Right kidney (tissue), 1 donor: Measurements from ENCODE around the gene PKD1L1.

Experiments used
- DNase-seq: peaks from one replicate; pipeline ENCODE4 v3.0.0-alpha.2; 2016

PKD1L1 gene

DNA sequence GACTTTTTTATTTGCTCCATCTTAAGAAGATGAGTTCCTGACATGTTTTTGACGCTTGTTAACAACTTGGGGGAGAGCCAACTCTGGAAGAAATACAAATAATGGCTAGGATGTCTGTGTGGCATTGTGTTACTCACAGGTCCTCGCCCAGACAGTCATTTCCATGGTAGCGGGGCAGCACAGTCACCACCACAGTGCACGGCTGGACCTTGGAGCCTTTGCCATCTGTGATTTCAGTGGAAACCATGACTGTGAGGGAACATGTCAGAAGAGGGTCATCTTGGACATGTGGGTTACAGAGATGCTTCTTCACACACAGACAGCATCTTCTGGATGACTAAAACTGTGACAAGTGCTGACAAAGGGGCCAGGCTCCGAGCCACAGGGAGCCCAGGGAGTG lies 74.5 kb downstream of the PKD1L1 start:
- DNase-seq, result no peak

DNA sequence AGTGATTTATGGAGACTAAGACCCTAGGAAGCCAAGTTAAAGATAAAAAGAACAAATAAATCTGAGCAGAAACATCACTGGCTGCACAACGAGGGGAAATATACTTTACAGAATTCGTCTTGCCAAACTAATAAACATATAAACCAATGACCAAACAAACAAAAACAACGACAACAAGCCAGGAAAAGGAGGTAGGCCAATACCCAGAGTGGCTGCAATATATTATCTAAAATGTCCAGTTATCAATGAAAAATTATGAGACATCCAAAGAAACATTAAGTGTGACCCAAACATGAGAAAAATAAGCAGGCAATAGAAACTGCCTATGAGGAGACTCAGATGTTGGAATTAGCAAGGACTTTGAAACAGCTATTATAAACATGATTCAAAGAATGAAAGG lies 81.0 kb downstream of the PKD1L1 start:
- DNase-seq, result no peak

DNA sequence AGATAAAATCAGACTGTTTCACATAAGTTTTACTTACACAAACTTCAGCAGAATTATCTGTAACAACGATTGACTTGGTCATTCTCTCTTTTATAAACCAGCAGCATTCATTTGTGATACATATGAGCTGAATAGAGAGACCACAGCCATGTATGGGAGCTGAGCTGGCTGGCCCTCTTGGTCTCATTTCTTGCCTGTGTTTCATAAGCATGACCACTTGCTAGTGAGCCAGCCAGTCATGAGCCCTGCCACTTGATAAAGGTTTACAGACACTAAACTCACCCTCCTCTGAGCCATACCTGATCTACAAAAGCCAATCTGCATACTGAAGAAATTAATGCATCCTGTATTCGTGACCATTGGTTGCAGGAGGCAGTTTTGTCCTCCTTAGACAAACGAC lies 82.1 kb downstream of the PKD1L1 start:
- DNase-seq, result no peak

DNA sequence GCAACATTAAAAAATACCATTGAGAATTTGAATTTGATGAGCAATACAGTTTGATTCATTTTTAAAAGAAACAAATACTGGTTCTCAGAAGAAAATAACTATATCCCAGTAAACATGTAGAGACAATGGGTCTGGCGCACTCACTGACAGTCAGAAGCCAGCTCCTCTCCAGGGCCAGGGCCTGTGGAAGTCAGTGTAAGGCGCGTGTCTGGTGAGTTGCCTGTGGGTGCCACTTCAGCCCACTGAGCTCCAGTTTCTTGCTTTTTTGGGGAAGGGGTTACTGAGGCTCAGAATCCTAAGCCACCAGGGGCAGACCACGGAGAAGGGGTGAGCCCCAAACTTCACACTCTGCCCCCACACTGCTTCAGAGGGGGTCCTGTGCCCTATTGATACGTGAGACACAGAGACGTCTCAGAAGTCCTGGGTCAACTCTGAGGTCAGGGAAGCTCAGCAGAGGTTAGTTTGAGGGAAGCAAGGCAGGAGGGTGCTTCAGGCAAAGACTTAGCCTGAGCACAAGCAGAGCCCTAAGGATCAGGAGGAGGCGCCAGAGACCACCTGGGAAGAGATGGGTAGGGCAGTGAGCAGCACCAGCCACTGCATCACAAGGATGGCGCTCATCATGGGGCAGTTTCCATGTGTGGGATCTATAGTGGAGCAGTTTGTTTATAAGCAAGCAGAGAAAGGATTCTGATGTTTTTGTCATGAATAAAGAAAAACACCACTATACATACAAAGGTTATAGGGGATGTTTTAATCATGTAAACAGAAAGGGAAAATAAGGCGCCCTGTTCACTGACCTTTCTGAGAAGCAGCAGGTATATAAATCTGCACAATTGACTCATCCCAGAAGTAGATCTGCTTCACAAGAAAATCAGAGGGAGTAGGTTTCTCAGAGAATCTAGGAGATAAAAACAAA lies 95.7 kb downstream of the PKD1L1 start:
- no peak for DNase-seq

DNA sequence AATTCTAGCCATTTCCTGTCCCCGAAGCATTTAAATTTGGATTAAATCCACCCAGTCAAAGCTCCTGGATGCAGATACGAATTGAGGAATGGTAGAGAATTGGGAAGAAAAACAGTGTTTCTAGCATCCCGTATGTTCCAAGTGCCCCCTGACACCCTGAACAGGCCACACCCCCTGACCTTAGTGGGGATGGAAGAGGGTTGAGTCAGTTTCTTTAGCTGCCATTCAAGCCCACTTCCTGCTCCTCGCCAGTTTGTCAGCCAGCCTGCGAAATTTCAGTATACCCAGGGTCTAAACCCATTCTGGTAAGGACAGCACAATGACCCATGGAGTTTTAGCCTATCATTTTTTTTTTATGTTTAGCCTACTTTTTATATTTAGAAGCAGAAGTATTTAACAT lies 101.1 kb downstream of the PKD1L1 start:
- no peak for DNase-seq

DNA sequence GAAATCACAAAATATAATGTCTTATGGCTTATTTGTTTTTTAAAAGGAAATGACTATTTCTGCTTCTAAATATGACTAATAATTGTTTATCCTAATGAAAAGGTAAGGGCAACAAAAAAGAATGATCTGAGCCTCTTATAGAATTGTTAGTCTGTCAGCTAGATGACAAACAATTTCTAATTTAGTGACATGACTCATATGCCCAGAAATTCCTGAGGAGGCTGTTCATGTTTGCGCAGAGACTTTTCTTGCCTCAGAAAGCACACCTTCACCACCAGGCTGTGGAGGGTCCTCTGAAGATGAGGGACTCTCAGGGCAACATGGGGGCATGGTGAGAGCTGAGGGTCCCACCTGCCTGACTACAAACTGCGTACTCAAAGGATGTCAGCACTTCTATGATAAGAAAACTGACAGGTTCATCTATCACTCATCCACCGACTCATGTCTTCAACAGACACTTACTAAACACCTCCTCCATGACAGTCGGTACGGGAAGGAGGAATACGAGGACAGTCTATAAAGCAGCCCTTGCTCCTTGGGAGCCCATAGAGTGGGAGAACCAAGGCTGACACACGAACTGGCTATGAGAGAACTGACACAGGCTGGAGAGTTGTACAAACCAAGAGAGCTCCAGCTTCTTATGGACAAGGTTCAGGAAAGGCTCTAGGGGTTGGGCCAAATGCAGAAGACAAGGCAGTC lies 102.0 kb downstream of the PKD1L1 start:
- DNase-seq, result no peak

DNA sequence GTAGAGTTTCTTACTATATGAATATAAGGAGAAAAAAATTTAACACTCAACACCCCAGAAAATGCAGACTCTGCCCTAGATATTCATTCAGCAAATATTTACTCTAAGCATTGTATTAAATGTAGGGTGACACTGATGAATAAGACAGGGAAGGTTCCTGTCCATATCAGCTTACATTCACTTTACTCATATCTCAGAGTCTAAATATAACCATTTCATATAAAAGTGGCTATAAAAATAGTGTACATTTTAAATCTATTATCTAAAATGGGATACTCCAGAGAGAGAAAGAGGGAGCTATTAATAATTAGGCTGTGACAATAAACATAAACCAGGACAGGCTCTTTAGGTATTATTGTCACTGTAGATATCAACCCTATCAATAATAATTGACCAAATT lies 104.0 kb downstream of the PKD1L1 start:
- DNase-seq, result no peak

DNA sequence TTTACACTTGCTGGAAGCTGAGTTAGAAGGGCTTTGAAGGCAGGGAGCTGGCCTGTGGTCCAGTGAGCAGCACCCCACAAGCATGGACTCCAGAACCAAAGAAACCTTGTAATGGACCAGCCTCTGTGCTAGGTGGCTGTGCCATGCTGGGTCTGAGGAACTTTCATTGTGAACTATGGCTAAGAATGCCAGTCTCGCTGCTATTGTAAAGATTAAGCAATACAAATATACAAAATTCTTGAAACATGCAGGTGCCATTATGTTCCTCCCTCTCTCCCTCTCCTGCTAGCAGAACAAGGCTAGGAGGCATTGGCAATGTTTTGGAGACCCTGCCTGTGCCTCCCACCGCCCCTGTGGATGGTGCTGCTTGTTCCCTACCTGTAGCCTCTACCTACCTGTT lies 105.0 kb downstream of the PKD1L1 start:
- DNase-seq, result no peak

DNA sequence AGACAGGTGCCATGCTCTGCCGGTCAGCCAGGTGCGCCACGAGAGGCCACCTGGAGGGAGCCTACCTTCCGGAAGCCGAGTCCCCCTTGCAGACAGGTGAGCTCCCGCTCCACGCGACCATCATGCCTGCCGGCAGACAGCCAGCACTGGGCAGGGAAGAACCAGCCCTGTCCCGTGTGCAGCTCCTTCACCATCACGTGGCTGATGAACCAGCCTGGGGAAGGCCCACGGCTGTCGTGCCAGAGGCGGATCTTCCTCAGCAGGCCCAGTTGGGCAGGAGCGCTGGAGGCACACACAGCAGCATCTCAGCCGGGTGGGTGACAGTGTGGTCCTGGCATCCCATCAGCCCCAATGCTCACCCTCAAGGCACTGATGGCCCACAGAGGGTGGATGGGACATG lies 108.9 kb downstream of the PKD1L1 start:
- DNase-seq, result no peak

DNA sequence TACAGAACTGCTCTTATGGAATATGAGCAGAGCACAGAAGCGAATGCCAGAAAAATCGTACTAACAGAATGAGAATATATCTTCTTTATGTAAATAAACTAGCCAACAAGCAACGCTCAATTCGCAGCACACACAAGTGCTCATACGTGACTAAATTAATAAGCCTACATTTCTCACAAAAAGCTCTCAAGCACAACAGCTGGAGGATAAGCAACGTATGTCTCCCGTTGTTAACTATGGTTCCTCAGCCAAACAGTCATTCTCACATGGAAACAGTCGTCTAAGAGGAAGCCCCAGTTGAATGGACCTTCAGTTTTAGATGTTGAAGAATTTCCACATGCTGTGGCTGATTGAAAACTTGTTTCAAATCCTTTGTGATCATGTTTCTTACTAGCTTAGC lies 110.4 kb downstream of the PKD1L1 start:
- DNase-seq, result no peak

DNA sequence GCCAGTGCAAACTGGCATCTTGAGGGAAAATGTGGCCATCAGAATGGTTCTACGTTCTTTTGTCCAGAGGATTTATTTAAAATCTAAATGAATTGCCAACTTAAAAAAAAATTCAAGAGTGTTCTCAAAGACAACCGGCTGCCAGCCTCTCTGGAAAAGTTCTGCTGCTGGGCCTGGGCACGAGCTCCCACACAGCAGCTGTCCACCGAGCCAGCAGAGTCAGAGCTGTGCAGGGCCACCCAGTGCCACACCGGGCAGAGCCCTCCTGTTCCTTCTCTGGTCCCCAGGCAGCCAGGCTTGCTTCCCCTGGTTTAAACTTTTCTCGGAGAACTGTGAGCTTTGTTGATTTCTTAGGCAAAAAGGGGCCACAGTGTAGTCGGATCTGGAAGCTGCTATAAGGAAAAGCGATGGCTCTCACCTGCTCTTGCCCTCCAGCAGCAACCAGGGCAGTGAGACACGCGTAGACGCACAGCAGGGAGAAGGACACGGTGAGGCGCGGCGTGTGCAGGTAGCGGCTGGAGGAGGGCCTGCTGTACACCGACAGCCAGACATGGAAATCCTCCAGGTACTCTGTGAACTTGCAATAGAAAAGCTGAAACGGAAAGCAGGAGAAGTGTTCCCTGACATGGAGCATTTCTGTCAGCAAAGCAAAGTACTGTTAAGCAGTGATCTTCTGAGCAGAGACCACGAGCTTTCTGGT lies 111.6 kb downstream of the PKD1L1 start:
- no peak for DNase-seq

DNA sequence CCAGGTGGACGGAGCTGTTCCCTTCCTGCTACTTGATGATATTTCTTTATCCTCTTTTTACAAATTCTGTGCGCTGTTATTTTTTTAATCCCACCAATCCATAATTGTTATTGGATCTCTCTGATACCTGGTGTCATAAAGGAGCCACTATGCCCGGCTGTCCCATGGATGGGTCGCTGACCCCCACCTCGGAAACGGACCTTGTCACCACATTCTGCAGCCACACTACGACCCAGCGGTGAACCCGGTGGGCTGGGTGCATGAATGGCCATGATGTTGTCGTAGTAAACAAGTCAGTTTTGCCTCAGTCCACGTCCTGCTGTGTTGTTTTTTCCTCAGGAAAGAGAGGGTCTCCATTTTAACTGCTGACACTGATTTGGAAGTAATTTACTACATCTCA lies 112.2 kb downstream of the PKD1L1 start:
- DNase-seq, result no peak

DNA sequence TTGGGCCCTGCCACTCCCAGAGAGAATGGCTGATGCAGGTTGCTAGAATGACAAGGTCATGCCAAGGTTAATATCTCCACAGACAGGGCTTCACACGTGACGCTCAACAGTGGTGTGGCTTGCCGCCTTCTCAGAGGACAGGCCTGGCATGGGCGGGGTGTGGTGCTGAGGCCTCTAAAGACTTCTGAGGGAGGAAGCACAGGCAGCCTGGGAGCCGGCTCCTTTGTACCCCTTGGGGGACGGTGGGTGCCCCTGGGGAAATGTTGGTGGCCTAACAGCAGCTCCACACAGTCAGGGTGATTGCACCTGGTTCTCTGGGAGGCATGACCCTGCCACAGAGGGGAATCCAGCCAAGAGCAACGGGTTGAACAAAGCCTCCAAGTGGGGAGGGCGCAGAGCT lies 115.1 kb downstream of the PKD1L1 start:
- DNase-seq, result no peak

DNA sequence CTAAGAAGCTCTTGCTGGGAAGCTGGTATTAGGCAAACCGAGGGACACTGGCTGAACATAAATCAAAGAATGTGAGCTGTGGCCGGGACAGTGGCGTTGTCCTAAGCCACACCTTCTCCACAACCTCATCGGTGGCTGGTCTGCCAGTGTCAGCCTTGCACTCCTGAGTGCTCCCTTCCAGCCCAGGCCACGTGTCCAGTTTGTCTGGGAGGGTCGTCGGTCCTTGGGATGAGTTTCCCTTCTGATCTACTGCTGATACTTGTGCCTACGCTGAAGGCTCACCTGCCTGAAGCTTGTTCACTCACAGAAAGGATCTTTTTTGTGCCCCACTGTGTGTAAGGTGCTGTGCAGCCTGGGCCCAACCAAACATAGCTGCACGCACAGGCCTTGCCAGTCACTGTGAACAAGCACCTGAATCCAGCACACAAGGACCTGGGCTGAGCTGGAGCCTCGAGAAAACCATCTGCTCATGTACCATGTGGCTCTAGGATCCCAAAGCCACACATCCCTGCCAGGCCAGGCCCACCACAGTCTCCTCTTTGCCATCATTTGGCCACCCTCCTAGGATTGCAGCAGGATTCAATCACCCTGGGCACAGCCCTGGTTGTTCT lies 116.1 kb downstream of the PKD1L1 start:
- DNase-seq, result no peak

DNA sequence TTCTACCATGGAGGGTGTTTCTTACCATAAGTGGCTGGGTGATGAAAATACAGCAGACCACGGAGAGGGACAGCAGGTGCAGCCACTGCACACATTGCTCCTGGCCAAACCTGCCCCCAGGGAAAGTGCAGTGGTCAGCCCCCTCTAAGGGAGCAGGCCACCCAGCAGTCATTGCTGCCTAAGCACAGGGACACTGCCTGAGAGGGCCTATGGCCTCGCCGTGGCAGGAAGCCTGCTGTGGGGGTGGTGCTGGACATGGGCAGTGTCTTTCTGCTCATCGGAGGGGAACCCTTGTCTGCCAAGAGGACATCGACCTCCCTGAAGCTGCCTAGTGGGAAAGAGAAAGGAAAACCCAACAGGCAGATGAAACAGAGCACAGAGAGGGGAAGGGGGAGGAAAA lies 118.3 kb downstream of the PKD1L1 start:
- DNase-seq, result no peak

DNA sequence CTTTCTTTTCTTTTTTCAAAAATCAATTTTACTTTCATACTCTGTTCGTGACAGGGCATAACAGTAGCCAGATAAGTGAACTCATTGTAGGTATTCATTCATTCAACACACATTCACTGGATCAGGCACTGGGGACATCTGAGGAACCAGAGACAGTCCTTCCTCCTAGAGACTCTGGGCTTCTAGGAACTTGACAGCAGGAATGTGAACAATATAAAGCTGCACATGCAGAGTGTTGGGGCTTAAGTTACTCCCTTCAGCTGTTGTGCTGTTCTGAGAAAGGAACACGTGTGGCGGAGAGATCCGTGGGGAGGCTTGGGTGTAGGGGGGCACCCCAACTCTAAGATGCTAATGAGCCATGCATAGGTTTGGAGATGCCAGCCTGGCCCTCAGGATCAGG lies 120.4 kb downstream of the PKD1L1 start:
- no peak for DNase-seq

DNA sequence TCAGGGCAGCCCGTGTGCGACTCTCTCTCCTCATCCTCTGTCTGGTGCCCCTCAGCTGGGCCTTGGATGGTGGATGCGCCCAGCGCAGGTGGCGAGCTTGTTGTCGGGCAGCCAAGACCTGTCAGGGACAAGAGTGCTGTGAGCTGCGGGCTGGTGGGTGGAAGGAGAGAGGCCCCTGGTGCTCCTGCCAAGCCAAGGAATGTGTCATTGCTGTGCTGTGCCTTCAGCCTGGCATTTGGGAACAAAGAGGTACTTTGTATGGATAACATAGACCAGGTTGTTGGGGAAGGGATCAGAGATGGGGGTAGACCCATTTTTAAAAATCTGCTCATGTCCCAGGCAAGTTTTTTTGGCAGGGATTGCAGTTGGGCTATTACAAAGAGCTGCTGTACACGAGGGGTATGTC lies 120.9 kb downstream of the PKD1L1 start:
- DNase-seq, result no peak

DNA sequence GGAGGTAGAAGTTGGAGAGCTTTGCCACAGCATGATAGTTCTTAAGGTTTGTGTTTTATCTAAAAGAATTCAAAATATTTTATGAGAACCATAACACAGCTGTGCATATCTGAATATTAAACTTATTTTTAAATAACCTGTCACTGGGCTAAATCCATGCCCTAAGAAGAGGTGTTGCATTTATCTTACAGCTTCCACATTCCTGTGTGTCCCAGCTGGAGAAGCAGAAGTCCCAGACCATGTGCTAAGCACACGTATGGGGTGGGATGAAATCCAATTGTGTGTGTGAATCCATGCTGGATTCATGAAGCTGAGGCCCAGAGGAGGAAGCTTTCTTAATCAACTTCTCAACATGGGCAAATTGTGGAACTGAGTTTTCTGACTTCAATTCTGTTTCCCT lies 121.5 kb downstream of the PKD1L1 start:
- DNase-seq, result no peak

DNA sequence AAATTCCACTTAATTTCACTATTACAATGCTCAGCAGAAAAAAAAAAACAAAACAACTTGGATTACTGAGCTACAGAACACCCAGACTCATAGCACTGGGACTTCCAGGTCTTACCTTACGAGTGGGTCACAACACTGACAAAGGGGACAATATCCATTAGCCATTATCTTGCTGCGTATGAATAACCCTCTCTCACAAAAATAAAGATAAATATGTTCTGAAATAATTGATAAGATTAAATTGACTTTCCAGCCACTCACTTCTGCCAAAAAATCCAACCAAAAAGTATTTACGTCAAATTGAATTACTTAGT lies 128.7 kb downstream of the PKD1L1 start:
- no peak for DNase-seq

DNA sequence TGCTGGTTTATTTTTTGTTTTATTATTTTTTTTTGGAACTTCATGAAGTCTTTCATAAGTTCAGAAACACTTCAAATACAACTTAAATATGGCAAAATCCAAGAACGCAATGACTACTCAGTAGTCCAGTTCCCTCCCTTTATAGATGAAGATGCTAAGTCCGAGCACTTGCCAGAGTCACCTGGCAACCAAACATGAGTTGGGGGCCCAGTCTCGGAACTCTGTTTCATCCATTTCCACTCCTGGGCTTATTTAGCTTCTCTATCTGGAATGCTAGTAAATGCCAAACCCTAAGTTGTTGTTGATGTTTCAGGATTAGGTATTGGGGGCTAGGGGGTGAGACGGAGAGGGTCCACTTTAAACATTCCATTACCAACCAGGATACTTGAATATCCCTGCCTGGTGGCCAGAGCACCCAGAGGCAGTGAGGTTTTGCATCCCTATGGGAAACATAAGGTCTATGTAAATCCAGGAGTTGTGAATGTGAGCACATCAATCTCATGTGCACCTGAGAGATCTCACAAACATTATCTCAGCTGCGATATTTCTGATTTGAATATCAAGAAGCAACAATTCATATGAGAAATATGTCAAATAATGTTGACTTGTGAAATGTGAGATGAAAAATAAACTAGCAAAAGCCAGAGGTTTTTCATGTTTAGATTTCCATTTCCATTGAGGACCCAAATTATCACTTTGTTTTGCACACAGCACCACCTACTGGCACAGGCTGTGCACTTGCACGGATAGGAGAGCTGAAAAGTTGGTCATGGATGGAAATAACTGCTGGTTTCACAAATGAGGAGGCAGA lies 129.3 kb downstream of the PKD1L1 start:
- peak; percentile 53 for DNase-seq

DNA sequence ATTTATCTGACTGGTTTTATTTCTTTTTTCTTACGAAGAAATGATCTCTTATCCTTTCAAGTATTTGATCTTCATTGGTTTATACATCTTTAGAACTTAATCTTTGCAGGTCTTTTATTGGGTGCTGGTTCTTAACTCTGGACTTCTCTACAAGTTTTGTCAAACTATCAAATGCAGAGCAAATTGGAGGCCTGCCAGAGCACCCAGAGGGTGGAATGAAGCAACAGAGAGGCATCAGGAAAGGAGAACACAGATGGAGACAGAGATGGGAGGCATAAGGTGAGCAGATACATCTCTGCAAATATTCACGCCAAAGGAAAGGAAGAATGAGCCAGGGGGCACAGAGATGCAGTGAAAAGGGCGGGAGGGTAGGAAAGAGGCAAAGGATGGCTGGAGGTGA lies 130.3 kb downstream of the PKD1L1 start:
- no peak for DNase-seq

DNA sequence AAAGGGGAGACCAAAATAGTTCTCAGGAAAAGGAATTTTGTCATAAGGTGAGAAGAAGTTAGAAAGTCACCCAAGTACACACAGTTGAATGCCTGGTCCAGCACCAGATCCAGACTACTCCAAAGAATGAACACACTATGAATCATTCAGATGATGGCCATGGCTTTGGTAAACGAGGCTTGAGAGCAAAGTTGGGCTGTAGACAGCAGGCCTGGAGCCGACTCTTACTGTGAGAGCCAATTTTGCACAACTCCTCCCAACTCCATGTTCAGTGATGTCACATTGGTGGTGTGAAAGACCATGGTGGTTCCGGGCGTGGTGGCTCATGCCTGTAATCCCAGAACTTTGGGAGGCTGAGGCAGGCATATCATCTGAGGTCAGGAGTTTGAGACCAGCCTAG lies 131.6 kb downstream of the PKD1L1 start:
- DNase-seq, result no peak
